Heart left ventricle (tissue), 16 donors: ENCODE measurements around the gene RFX4. TPM values are rescaled to one million over a fixed set of nuclear protein-coding genes. Genes with fewer than 3 reads are reported as not detected.

Experiments used
- ATAC-seq, 4 donors: fragments of 200-7000 bp; cut with Tn5 transposase; one replicate each; pipeline ENCODE4 v1.9.1; 2020 to 2022; ENCODE audit warnings: moderate library complexity in 4 of 4, mild to moderate bottlenecking in 3 of 4, moderate number of reproducible peaks in 1 of 4
- DNase-seq, 5 donors: peaks; one replicate each; pipeline ENCODE4 v3.0.0-alpha.2; 2020
- H3K27ac ChIP-seq, 12 donors: fragments of 200-600 bp; sonication (generic) in 4 of 12; one replicate each; pipeline versions ENCODE4 v1.5.0 to v1.8.0; 2016 to 2022; ENCODE audit warnings: mild to moderate bottlenecking in 2 of 12
- H3K27me3 ChIP-seq, 9 donors: fragments of 200-600 bp; sonication (generic) in 2 of 9; one replicate each; pipeline versions ENCODE4 v1.5.1 to v1.8.0; 2016 to 2022; ENCODE audit warnings: mild to moderate bottlenecking in 3 of 9
- H3K36me3 ChIP-seq, 9 donors: fragments of 200-600 bp; sonication (generic) in 2 of 9; one replicate each; pipeline versions ENCODE4 v1.5.0 to v1.8.0; 2018 to 2022; ENCODE audit warnings: mild to moderate bottlenecking in 2 of 9
- H3K4me1 ChIP-seq, 12 donors: fragments of 200-600 bp; sonication (generic) in 4 of 12; one replicate each; pipeline versions ENCODE4 v1.5.0 to v1.8.0; 2016 to 2022; ENCODE audit warnings: mild to moderate bottlenecking in 3 of 12
- H3K4me3 ChIP-seq, 12 donors: fragments of 200-600 bp; sonication (generic) in 4 of 12; one replicate each; pipeline versions ENCODE4 v1.5.0 to v1.8.0; 2017 to 2022; ENCODE audit warnings: mild to moderate bottlenecking in 9 of 12, moderate library complexity in 4 of 12
- H3K9me3 ChIP-seq, 12 donors: fragments of 200-600 bp; sonication (generic) in 4 of 12; one replicate each; pipeline versions ENCODE4 v1.5.0 to v1.8.0; 2016 to 2022; ENCODE audit warnings: mild to moderate bottlenecking in 1 of 12
- CTCF ChIP-seq, 12 donors: fragments of 200-600 bp; sonication (generic) in 4 of 12; IDR thresholded peaks; one replicate each; pipeline versions ENCODE4 v1.5.0 to v1.8.0; 2018 to 2022; ENCODE audit warnings: antibody characterized with exemption in 12 of 12, mild to moderate bottlenecking in 5 of 12
- POLR2A ChIP-seq, 2 donors: fragments of 450-650 bp; IDR thresholded peaks; one replicate each; pipeline ENCODE4 v1.6.1; 2017; ENCODE audit warnings: antibody characterized with exemption in 2 of 2, mild to moderate bottlenecking in 2 of 2, moderate library complexity in 2 of 2
- WGBS, 4 donors: extraction: QIAGEN DNeasy Blood & Tissue Kit in 2 of 4; methylation state at CpG; one replicate each; pipeline versions ENCODE4 v1.1.5 to v1.1.7; 2013 to 2018; 5-methylcytosine and 5-hydroxymethylcytosine counted together
- intact Hi-C, 10 donors: fragments of 100-400 bp; cut with DNase I; formaldehyde crosslinking; loops; one replicate each; pipeline versions ENCODE4 v1.11.1 to v1.14.2; 2022
- polyA plus RNA-seq, 2 donors: library from polyadenylated mRNA; stranded (reverse); fragments of 200-250 nt; gene quantifications; one replicate each; pipeline ENCODE4 v1.2.3, GENCODE V29; 2013
- total RNA-seq, 9 donors: library from RNA; depleted of rRNA in 2 of 9; stranded (reverse); fragments of >200 nt in 2 of 9; fragmentation: NEBNext Ultra II Directional in 3 of 9; extraction: Animal tissue kit (Norgen Biotek cat#: 25700) in 3 of 9; gene quantifications; one replicate each; pipeline versions ENCODE4 v1.1.0 to v1.2.4, GENCODE V29; 2016 to 2023
- donor health status: ischemic (EF 13 %, LVEDD 7.1; RV severe dilation, severe dysfunction).
- donor health status: healthy with polysubstance abuse.
- donor health status: DM: no; HTN: yes; CAD: no.
- donor health status: DM: no; HTN: no; CAD: no.
- donor health status: ischemic (EF 25% LVEDD 6.9; RV normal size, moderate dysfunction).
- donor health status: ischemic (EF 25% LVEDD 5.7; RV mildly dilated, moderate dysfunction).
- donor health status: healthy.
- donor health status: DM: yes; HTN: yes; CAD: no.
- donor health status: ischemic (EF 35%, LVEDD 5.7; RV mildly dilated, moderate dysfunction).
- donor health status: nonischemic (EF 11% LVEDD 7.7; RV severe dilation, severe dysfunction).
- donor health status: DM: yes; HTN: yes; CAD: no.
- donor health status: PGD.
- donor health status: ischemic (EF 29% LVEDD 5.4; RV normal size, mild dysfunction).
- donor health status: nonischemic (EF 23%, LVEDD 6.1; RV moderate dilation, normal function).

The RFX4 gene
- total and polyA plus RNA-seq, 11 donors: 0.09 TPM; not detected in 9

DNA sequence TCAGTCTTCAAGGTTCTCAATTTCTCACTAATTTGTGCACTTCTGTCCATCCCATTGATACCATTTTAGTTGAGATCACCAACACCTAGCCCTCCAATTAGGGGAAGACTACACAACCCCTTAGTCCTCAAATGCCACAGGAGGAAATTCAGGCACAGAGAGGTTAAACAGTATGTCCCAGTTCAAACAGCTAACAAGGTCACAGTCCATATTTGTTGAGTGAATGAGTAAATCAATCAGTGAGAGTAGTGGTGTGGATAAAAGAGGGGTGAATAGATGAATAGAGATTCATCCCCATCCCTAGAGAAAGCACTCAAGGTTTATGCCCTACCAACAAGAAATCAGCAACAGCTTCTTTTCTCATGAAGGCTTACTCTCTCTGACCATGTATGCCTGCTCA is 97.5 kb downstream of the RFX4 start:
- no peaks in the 10 kb centered on the region for H3K36me3 ChIP-seq
- ATAC-seq: no peak
- DNase-seq: no peak
- intact Hi-C loops: loop anchor here in 4 of 10 donors (5.0 to 10.0 kb wide), 4 partner anchors 162 to 242 kb away; no protein-coding TSS in a partner anchor
- H3K9me3 ChIP-seq: no peaks in the 10 kb centered on the region
- TF ChIP-seq CTCF (IDR thresholded peaks at IDR 0.05): no peak
- no peak for TF ChIP-seq POLR2A (IDR thresholded peaks at IDR 0.05)
- H3K4me3 ChIP-seq: no peak overlapping the region
- no peak overlapping the region for H3K27ac ChIP-seq
- no peaks in the 10 kb centered on the region for H3K4me1 ChIP-seq
- peaks cover 0 to 3% (median 0%) of the 10 kb centered on the region in 9 donors for H3K27me3 ChIP-seq

DNA sequence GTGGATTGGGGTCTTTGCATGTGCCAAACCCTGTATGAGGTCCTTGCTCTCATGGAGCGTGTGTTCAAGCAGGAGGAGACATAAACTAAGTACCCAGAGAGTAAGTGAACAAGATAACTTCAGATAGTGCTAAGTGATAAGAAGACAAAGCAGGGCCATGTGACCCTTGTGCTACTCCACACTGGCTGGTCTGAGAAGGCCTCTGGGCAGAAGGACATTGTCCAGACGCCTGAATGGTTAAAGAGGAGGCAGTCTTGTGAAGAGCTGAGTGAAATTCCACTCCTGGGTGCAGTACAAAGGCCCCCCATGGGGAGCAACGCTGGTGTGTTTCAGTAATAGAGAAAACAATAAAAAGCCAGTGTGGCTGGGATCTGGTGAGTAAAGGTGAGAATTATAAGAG is 98.4 kb downstream of the RFX4 start:
- no peak for TF ChIP-seq CTCF (IDR thresholded peaks at IDR 0.05)
- no peak for TF ChIP-seq POLR2A (IDR thresholded peaks at IDR 0.05)
- H3K36me3 ChIP-seq: no peaks in the 10 kb centered on the region
- intact Hi-C loops: loop anchor here in 4 of 10 donors (5.0 to 10.0 kb wide), 4 partner anchors 161 to 241 kb away; no protein-coding TSS in a partner anchor
- no peaks in the 10 kb centered on the region for H3K27me3 ChIP-seq
- no peaks in the 10 kb centered on the region for H3K4me1 ChIP-seq
- ATAC-seq: no peak
- DNase-seq: no peak
- H3K27ac ChIP-seq: no peak overlapping the region
- 56 to 68% (median 61%) methylated on average over 3 of the region's 3 CpGs for WGBS, 4 donors
- H3K4me3 ChIP-seq: no peak overlapping the region
- H3K9me3 ChIP-seq: no peaks in the 10 kb centered on the region

DNA sequence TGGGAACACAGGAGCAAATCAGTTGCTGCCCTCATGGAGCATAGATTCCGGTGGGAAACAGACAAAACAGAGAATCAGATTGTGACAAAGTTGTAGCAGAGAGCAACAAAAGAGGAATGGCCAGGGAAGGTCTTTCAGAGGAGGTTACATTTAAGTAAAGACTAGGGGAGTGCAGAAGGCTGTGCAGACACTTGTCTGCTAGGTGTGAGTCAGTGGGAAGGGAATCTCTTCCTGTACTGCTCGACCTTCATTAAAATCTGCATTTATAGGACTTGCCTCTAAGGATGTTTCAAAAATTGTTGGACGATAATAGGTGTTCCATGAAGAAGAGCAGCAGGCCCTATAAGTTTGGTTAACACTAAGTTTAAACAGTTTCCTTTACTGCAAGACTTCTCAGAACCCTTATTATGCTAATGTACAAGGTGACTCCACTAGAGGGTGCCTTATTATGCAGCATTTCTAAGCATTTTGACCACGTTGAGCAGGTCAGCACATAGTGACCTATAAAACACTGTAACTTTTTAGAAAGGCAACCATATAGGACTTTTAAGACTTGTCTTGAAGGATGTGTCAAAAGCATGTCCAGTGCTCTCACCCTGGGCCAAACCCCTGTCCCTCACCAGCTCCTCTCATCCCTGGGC is 99.9 kb downstream of the RFX4 start:
- TF ChIP-seq POLR2A (IDR thresholded peaks at IDR 0.05) (no peak), CTCF (IDR thresholded peaks at IDR 0.05) (peak in 9 of 12 donors; percentile 4 to 42 (median 26))
- Histone ChIP-seq H3K4me3 (no peak overlapping the region), H3K27me3 (no peaks in the 10 kb centered on the region), H3K36me3 (no peaks in the 10 kb centered on the region), H3K4me1 (no peaks in the 10 kb centered on the region), H3K27ac (no peak overlapping the region), H3K9me3 (no peaks in the 10 kb centered on the region)
- ATAC-seq (peak in 2 of 4 donors; percentile 33 to 44), DNase-seq (no peak)
- intact Hi-C loops: loop anchor here in 4 of 10 donors (5.0 to 10.0 kb wide), 4 partner anchors 160 to 240 kb away; no protein-coding TSS in a partner anchor
- 54 to 65% (median 60%) methylated on average over 4 of the region's 4 CpGs for WGBS, 4 donors

GRCh38 chr12:106684497-106684896 is 101.7 kb downstream of the RFX4 start:
- no peak overlapping the region for H3K27ac ChIP-seq
- H3K9me3 ChIP-seq: no peaks in the 10 kb centered on the region
- DNase-seq: no peak
- no peaks in the 10 kb centered on the region for H3K27me3 ChIP-seq
- no peak overlapping the region for H3K4me3 ChIP-seq
- WGBS, 4 donors: 78 to 89% (median 83%) methylated on average over 7 of the region's 7 CpGs
- ATAC-seq: no peak
- intact Hi-C loops: loop anchor here in 4 of 10 donors (5.0 to 10.0 kb wide), 4 partner anchors 158 to 238 kb away; no protein-coding TSS in a partner anchor
- TF ChIP-seq CTCF (IDR thresholded peaks at IDR 0.05): no peak
- no peak for TF ChIP-seq POLR2A (IDR thresholded peaks at IDR 0.05)
- H3K36me3 ChIP-seq: no peaks in the 10 kb centered on the region
- H3K4me1 ChIP-seq: no peaks in the 10 kb centered on the region
